Nucleus accumbens (tissue), 56 donors: ENCODE results near the gene FBN1.

Experiments
- DNase-seq, 56 donors: peaks; one replicate each; lab custom pipeline; 2025; lab: John Stamatoyannopoulos, UW

FBN1 gene

GRCh38 chr15:48645558-48646330 lies at the start of gene FBN1:
FBN1 (minus strand) TSS chr15:48645709; CDS start chr15:48644769, 940 bp downstream.
- DNase-seq, result peak in 49 of 56 donors; percentile 49 to 93 (median 83)

DNA sequence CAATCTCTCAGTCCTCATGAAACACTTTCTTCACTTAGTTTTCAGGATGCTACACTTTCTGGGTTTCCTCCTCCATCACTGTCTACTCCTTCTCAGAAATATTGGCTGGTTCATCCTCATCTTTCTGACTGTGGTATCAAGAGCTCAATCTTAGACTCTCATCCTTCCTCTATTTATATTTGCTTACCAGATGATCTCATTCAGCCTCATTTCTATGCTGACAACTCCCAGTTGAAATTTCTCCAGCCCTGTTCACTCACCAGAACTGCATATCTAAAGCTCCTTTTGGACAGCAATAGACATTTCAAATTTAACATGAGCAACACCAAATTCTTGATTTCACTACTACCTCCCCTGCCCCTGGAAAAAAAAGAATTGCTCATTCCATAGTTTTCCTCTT lies 48.0 kb upstream of the FBN1 start:
- DNase-seq, result no peak

DNA sequence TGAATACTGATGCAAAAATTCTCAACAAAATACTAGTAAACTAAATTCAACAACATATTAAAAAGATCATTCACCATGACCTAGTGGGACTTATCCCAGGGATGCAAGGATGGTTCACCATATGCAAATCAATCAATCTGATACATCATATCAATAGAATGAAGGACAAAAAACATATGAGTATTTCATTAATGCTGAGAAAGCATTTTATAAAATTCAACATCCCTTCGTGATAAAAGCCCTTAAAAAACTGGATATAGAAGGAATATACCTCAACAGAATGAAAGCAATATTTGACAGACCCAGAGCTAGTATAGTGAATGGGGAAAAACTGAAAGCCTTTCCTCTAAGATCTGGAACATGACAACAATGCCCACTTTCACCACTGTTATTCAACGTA lies 43.0 kb upstream of the FBN1 start:
- no peak for DNase-seq

DNA sequence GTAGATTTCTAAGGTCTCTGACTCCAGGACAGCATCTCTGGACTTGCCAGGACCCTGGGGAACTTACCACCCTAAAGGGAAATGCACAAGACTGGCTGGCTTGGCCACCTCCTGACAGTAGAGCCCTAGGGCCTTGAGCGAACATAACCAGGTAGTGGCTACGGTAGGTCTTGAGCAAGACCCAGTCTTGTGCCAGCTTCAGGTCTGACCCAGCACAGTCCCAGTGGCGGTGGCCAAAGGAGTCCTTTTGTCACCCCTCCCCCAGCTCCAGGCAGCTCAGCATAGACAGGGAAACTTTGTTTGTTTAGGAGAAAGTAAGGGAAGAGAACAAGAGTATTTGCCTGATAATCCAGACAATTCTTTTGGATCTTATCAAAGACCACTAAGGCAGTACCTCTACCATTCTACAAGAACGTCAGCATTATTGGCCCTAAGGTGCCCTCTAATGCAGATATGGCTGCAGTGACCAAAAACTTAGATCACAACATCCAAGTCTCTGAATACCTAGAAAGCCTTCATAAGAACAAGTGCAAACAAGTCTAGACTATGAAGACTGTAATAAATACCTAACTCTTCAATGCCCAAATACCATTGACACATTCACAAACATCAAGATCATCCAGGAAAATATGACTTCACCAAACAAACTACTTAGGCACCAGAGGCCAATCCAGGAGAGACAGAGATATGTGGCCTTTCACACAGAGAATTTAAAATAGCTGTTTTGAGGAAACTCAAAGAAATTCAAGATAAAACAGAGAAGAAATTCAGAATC lies 38.7 kb upstream of the FBN1 start:
- DNase-seq, result no peak

- no peak for DNase-seq
These were observed 37.6 kb upstream of the FBN1 start for GRCh38 chr15:48682942-48683651.

GRCh38 chr15:48681353-48681752 lies 35.8 kb upstream of the FBN1 start:
- DNase-seq, result no peak

DNA sequence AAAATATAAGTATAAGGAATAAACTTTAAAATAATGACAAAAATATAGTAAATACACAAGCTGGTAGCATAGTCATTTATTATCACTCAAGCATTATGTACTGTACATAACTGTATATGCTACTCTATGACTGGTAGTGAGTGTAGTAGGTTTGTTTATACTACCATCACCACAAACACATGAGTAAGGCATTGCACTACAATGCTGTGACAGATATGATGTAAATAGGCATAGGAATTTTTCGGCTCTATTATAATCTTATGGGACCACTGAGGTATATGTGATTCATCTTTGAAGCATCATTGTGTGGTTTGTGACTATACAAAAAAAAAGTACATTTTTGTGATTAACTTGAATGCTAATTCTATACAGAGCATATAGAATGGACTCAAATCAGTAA lies 35.3 kb upstream of the FBN1 start:
- DNase-seq, result no peak

DNA sequence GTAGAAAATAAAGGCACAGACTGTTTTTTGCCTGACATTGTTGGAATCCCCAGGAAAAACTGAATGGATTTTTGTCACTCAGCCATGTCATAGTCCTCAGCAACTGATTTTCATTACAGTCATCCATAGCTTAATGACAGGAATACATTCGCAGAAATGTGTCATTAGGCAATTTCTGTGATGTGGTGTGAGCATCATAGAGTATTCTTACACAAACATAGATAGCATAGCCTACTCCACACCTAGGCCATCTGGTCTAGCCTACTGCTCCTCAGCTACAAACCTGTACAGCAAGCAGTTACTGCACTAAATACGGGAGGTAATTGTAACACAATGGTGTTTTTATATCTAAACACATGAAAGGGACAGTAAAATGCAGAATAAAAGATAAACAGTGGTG lies 34.4 kb upstream of the FBN1 start:
- DNase-seq, result no peak

GRCh38 chr15:48678851-48679250 lies 33.3 kb upstream of the FBN1 start:
- DNase-seq, result no peak

- no peak for DNase-seq
These were observed 32.3 kb upstream of the FBN1 start for GRCh38 chr15:48677821-48678220.

GRCh38 chr15:48675436-48675835 lies 29.9 kb upstream of the FBN1 start:
- no peak for DNase-seq

- no peak for DNase-seq
These were observed 29.4 kb upstream of the FBN1 start for GRCh38 chr15:48674876-48675275.

DNA sequence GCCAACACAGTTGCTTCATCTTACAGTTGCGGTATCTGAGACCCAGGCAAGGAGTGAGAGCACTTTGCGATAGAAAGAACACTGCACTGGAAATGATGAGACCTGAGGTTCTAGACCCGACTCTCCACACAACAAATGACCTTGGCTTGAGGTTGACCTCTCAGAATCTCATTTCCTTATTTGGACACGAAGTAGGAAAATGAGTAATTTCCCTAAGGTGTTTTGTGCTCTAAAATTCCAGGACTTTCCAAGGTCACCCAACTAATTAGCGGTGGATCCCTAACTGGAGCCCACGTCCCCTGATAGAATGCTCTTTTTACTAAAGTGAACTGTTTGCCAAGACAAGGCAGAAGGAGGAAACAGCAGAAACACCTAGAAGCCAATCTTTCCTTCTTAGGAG lies 26.7 kb upstream of the FBN1 start:
- DNase-seq, result no peak

DNA sequence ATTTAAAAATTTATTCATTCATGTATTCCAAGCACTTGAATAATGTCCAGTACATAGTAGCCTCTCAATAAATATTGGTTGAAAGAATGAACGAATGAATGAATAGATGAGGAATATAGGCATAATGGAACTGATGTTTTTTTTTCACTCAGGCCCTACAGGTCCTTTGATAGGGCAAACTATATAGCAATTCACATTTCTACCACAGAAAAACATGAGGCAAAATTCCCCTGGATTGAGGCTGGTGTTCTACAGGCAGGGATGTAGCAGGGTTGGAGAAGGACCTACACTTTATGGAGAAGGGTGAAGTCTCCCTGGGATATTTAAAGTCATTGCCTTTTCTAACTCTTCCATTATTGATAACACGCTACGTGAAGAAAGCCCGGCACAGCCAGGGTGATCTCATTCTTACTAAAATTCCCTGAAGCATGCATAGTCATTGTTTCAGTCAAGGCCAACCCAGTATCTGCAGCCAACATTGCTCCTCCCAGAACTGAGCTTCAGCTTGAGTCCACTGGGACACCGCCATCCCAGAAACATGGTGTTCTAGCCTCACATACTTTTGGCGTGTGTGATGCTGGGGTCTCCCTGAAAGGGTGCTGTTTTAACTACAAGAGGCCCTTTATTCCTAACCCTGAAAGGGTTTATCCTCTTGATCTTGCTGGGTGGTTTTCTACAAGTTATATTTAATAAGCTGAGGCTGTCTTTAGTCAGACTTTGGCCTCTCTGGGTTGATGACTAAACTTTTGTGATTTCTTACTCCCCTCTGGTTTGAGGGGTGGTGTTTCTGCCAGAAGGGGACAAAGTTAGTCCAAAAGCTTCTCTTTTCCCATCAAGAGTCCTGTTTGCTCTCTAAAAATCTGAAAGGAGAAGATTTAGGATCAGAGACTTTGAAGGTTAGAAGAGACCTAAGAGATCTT lies 25.9 kb upstream of the FBN1 start:
- DNase-seq, result no peak

GRCh38 chr15:48667701-48668100 lies 22.2 kb upstream of the FBN1 start:
- DNase-seq, result no peak

GRCh38 chr15:48664436-48664835 lies 18.9 kb upstream of the FBN1 start:
- DNase-seq, result no peak

DNA sequence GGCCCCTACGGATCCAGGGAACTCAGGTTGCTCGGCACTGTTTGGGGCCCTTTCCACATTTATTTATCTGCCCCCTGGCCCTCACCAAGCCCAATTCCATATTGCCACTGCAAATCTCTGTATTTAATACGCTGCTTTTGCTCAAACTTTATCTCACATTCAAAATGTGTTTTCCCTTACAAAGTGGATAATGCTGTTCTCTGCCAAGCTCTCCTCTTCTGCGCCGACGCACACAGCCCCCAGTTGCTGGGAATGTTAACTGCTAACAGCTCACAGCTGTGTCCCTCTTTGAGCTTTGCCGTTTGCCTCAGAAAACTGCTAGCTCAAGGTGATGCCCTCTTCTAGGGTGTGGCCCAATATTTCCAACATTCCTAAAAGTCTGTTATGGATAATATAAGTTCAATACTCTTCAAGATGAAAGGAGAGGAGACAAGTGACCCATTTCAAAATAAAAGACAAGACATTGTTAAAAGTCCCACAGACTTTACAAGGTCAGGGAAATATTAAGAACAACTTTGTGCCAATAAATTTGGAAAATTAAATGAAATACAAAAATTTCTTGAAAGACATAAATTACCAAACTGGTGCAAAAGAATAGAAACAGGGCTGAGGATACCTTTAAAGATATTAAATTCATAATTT lies 12.6 kb upstream of the FBN1 start:
- no peak for DNase-seq

- no peak for DNase-seq
These were observed 9.3 kb upstream of the FBN1 start for GRCh38 chr15:48654801-48655200.

DNA sequence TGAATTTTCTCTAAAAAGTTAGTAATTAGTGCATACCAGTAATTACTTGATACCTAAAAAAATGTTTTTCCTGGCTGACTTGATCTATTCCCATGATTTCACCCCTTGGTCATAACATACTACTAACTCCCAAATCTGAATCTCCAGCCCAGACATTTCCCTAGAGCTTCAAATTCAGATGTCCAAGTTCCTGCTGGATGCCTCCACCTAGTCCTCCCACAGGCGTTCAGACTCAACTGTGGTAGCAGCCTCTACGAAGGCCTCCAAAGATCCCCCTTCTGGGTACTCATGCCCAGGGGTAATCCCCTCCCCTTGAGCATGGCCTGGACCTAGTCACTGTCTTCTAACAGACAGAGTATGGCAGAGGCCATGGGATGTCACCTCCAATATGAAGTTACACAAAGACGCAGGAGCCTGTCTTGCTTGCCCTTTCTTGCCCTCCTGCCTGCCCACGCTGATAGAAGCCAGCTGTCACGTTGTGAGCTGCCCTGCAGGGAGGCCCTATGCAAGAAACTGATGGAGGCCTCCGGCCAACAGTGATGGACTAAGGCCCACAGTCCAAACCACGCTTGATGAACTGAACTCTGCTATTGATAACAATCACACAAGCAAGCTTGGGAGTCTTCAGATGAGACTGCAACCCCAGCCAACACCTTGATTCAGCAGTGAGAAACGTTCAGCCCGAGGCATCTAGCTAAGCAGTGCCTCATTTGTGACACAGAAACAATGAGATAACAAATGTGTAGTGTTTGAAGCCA lies 8.6 kb upstream of the FBN1 start:
- DNase-seq, result no peak
